WTC11 (cell line): Measurements from ENCODE around the gene LRRC66. TPM values are rescaled to one million over a fixed set of nuclear protein-coding genes. Genes with fewer than 3 reads are reported as not detected.

Source experiments
- ATAC-seq: fragments of 200-7000 bp; cut with Tn5 transposase; 2 replicates; pipeline ENCODE4 v1.10.0; 2021; ENCODE audit warnings: mild to moderate bottlenecking, moderate library complexity
- CTCF ChIA-PET: fragments of 300-600 bp; sonication (Branson Sonifier 250); formaldehyde crosslinking; loops from one replicate; lab custom pipeline; 2021; ENCODE audit warnings: antibody characterized with exemption; lab: Charles Lee
- POLR2A ChIA-PET: fragments of 350-600 bp; sonication (Branson Sonifier 250); formaldehyde crosslinking; loops from one replicate; lab custom pipeline; 2021; ENCODE audit warnings: antibody characterized with exemption; lab: Charles Lee
- DNase-seq: peaks from one replicate; pipeline ENCODE4 v3.0.0; 2021; ENCODE audit warnings: low spot score
- H3K27ac Mint-ChIP-seq: 2 replicates; pipeline ENCODE4 v1.8.0; 2021; ENCODE audit warnings: mixed read lengths
- H3K27me3 Mint-ChIP-seq: 2 replicates; pipeline ENCODE4 v1.8.0; 2021; ENCODE audit warnings: low read depth, mild to moderate bottlenecking, moderate library complexity, mixed read lengths
- H3K36me3 Mint-ChIP-seq: 2 replicates; pipeline ENCODE4 v1.8.0; 2021; ENCODE audit warnings: mixed read lengths
- H3K4me1 Mint-ChIP-seq: 2 replicates; pipeline ENCODE4 v1.8.0; 2022; ENCODE audit warnings: mixed read lengths
- H3K4me3 Mint-ChIP-seq: 2 replicates; pipeline ENCODE4 v1.8.0; 2021; ENCODE audit warnings: mild to moderate bottlenecking, moderate library complexity, mixed read lengths
- H3K9me3 Mint-ChIP-seq: 2 replicates; pipeline ENCODE4 v1.8.0; 2021; ENCODE audit warnings: mixed read lengths
- CREB1 ChIP-seq: sonication (generic); formaldehyde crosslinking; IDR thresholded peaks from 2 replicates; pipeline ENCODE4 v1.8.0; 2023; ENCODE audit warnings: mild to moderate bottlenecking, missing genetic modification reagents
- CREM ChIP-seq: sonication (generic); formaldehyde crosslinking; IDR thresholded peaks from 2 replicates; pipeline ENCODE4 v1.8.1; 2022; ENCODE audit warnings: mild to moderate bottlenecking, missing genetic modification reagents, moderate library complexity
- CTCF ChIP-seq: fragments of 200-600 bp; IDR thresholded peaks from 2 replicates; pipeline ENCODE4 v1.8.0; 2022; ENCODE audit warnings: antibody characterized with exemption
- ETV6 ChIP-seq: sonication (generic); formaldehyde crosslinking; IDR thresholded peaks from 2 replicates; pipeline ENCODE4 v1.8.1; 2022; ENCODE audit warnings: mild to moderate bottlenecking, missing genetic modification reagents
- FOXJ3 ChIP-seq: sonication (generic); formaldehyde crosslinking; IDR thresholded peaks from 2 replicates; pipeline ENCODE4 v1.9.0; 2021; ENCODE audit warnings: missing genetic modification reagents, mild to moderate bottlenecking, borderline replicate concordance
- GRHL2 ChIP-seq: fragments of 250-450 bp; sonication (Bioruptor Pico); IDR thresholded peaks from 2 replicates; pipeline ENCODE4 v1.8.0; 2022; ENCODE audit warnings: mild to moderate bottlenecking, moderate library complexity; ENCODE audit not compliant: insufficient replicate concordance, severe bottlenecking
- IRF2 ChIP-seq: sonication (generic); formaldehyde crosslinking; IDR thresholded peaks from 2 replicates; pipeline ENCODE4 v1.8.0; 2022; ENCODE audit warnings: low read depth, missing genetic modification reagents, borderline replicate concordance
- JAZF1 ChIP-seq: fragments of 250-450 bp; sonication (Bioruptor Pico); IDR thresholded peaks from 2 replicates; pipeline ENCODE4 v1.9.0; 2021; ENCODE audit warnings: moderate library complexity, mild to moderate bottlenecking, inconsistent platforms
- KAT7 ChIP-seq: sonication (generic); formaldehyde crosslinking; IDR thresholded peaks from 2 replicates; pipeline ENCODE4 v1.8.1; 2023; ENCODE audit warnings: missing genetic modification reagents, mild to moderate bottlenecking, borderline replicate concordance
- MYBL2 ChIP-seq: sonication (generic); formaldehyde crosslinking; IDR thresholded peaks from 2 replicates; pipeline ENCODE4 v1.8.1; 2023; ENCODE audit warnings: mild to moderate bottlenecking, moderate library complexity, missing genetic modification reagents
- NR2C2 ChIP-seq: sonication (generic); formaldehyde crosslinking; IDR thresholded peaks from 2 replicates; pipeline ENCODE4 v1.8.0; 2022; ENCODE audit warnings: mild to moderate bottlenecking, missing genetic modification reagents
- OVOL2 ChIP-seq: fragments of 250-450 bp; sonication (Bioruptor Pico); IDR thresholded peaks from 2 replicates; pipeline ENCODE4 v1.9.0; 2021; ENCODE audit warnings: mild to moderate bottlenecking, borderline replicate concordance
- PRDM15 ChIP-seq: sonication (generic); formaldehyde crosslinking; IDR thresholded peaks from 2 replicates; pipeline ENCODE4 v1.8.0; 2022; ENCODE audit warnings: missing genetic modification reagents
- RORB ChIP-seq: fragments of 250-450 bp; sonication (Bioruptor Pico); IDR thresholded peaks from 2 replicates; pipeline ENCODE4 v1.9.0; 2021; ENCODE audit warnings: mild to moderate bottlenecking
- SP1 ChIP-seq: sonication (generic); formaldehyde crosslinking; conservative IDR thresholded peaks from 2 replicates; pipeline ENCODE4 v1.8.1; 2022; ENCODE audit warnings: missing genetic modification reagents
- TP53 ChIP-seq: sonication (generic); formaldehyde crosslinking; IDR thresholded peaks from 2 replicates; pipeline ENCODE4 v1.8.1; 2023; ENCODE audit warnings: mild to moderate bottlenecking, missing genetic modification reagents
- ZNF396 ChIP-seq: fragments of 250-450 bp; sonication (Bioruptor Pico); IDR thresholded peaks from 2 replicates; pipeline ENCODE4 v1.8.0; 2021; ENCODE audit warnings: mild to moderate bottlenecking, moderate library complexity, borderline replicate concordance
- ZNF416 ChIP-seq: fragments of 250-450 bp; sonication (Bioruptor Pico); IDR thresholded peaks from 2 replicates; pipeline ENCODE4 v1.9.0; 2021; ENCODE audit warnings: mild to moderate bottlenecking, inconsistent platforms
- ZNF532 ChIP-seq: fragments of 250-450 bp; sonication (Bioruptor Pico); IDR thresholded peaks from 2 replicates; pipeline ENCODE4 v1.9.0; 2021; ENCODE audit warnings: mild to moderate bottlenecking, borderline replicate concordance
- total RNA-seq: library from RNA; stranded (reverse); gene quantifications from 3 replicates; pipeline ENCODE4 v1.2.3, GENCODE V29; 2021
- TF ChIP-seq, protein P1 (sequence below): sonication (generic); formaldehyde crosslinking; IDR thresholded peaks from 2 replicates; pipeline ENCODE4 v1.8.1; 2022; ENCODE audit warnings: low read depth, mild to moderate bottlenecking, moderate library complexity, missing genetic modification reagents, borderline replicate concordance

LRRC66 gene
- total RNA-seq, 1 experiment from 2014 or later: not detected

DNA sequence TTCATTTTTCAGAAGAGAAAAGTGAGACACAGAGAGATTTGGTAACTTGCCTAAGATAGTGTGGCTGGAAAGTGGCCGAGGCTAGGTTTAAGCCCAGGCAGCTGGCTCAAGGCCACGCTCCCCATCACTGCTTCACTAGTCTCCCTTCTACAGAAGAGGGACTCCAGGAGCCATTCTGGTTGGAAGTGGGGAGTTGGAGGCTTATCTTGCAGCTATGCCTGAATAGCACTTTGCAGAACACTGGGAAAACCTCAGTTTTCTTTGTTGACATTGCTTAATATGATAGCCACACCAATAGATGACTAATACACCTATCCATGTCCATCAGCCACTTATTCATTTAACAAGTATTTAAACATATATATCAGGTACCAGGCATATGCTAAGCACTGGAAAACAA, 18.5 kb downstream of the LRRC66 start:
- DNase-seq: no peak
- Mint-ChIP-seq H3K4me3 (no peak overlapping the region), H3K27me3 (no peaks in the 10 kb centered on the region), H3K9me3 (no peaks in the 10 kb centered on the region), H3K36me3 (no peaks in the 10 kb centered on the region), H3K4me1 (peaks cover 14% of the 10 kb centered on the region), H3K27ac (no peak overlapping the region)
- ChIA-PET POLR2A (no interaction called here), CTCF (interaction anchor here (0.8 kb wide), 1 partner anchor 106 kb away, joined by 5 read pairs; no protein-coding TSS in a partner anchor)
- no peak for ATAC-seq
- TF ChIP-seq TP53 (CRISPR knock-in tag) (no peak), ZNF396 (CRISPR knock-in tag) (no peak), ZNF416 (CRISPR knock-in tag) (no peak), RORB (CRISPR knock-in tag) (no peak), MYBL2 (CRISPR knock-in tag) (no peak), KAT7 (CRISPR knock-in tag) (no peak)

DNA sequence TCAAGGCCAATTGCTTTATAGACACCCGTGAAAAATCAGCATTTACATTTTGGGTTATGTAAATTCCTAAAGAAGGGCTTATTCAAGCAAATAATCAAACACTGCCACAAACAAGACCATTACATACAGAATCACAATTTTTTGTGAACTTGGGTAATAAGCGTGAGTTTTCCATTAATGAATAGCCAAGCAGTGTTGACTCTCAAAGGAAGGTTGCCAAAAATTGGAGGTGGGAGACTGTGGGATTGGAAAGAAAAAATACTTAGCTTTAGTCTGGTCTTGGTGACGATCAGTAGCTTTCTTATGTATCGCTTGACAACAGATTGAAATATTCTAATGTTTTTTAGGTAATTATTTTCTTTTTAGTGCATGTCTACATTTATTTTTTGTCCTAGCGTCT, 20.9 kb downstream of the LRRC66 start:
- no peak for TF ChIP-seq NR2C2 (CRISPR knock-in tag)
- no peak for TF ChIP-seq CTCF
- Mint-ChIP-seq H3K9me3 (no peaks in the 10 kb centered on the region), H3K27me3 (no peaks in the 10 kb centered on the region), H3K4me1 (peaks cover 11% of the 10 kb centered on the region), H3K27ac (no peak overlapping the region), H3K4me3 (no peak overlapping the region), H3K36me3 (no peaks in the 10 kb centered on the region)
- ATAC-seq (no peak), DNase-seq (no peak)
- ChIA-PET CTCF (interaction anchor here (0.8 kb wide), 1 partner anchor 16 kb away, joined by 3 read pairs; no protein-coding TSS in a partner anchor), POLR2A (no interaction called here)

- H3K27ac Mint-ChIP-seq: no peak overlapping the region
- no peak for TF ChIP-seq IRF2 (CRISPR knock-in tag)
- no peak for TF ChIP-seq ZNF532 (CRISPR knock-in tag)
- TF ChIP-seq JAZF1 (CRISPR knock-in tag): no peak
- TF ChIP-seq SP1 (CRISPR knock-in tag): no peak
- TF ChIP-seq CREM (CRISPR knock-in tag): no peak
- TF ChIP-seq ETV6: no peak
- TF ChIP-seq OVOL2 (CRISPR knock-in tag): no peak
- no peak for TF ChIP-seq CREB1 (CRISPR knock-in tag)
- no peak for TF ChIP-seq TP53 (CRISPR knock-in tag)
- TF ChIP-seq PRDM15: no peak
- TF ChIP-seq FOXJ3 (CRISPR knock-in tag): no peak
- no peak for TF ChIP-seq GRHL2
- TF ChIP-seq, protein P1, sequence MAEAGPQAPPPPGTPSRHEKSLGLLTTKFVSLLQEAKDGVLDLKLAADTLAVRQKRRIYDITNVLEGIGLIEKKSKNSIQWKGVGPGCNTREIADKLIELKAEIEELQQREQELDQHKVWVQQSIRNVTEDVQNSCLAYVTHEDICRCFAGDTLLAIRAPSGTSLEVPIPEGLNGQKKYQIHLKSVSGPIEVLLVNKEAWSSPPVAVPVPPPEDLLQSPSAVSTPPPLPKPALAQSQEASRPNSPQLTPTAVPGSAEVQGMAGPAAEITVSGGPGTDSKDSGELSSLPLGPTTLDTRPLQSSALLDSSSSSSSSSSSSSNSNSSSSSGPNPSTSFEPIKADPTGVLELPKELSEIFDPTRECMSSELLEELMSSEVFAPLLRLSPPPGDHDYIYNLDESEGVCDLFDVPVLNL (CRISPR knock-in tag): no peak
These were observed 21.3 kb downstream of the LRRC66 start for GRCh38 chr4:51998837-51999236.

More at GRCh38 chr4:51998837-51999236, 21.3 kb downstream of the LRRC66 start:
- CTCF ChIA-PET: interaction anchor here (0.8 kb wide), 1 partner anchor 17 kb away, joined by 3 read pairs; no protein-coding TSS in a partner anchor
- Mint-ChIP-seq H3K36me3 (no peaks in the 10 kb centered on the region), H3K4me3 (no peak overlapping the region), H3K4me1 (peaks cover 11% of the 10 kb centered on the region), H3K27me3 (no peaks in the 10 kb centered on the region), H3K9me3 (no peaks in the 10 kb centered on the region)
- POLR2A ChIA-PET: no interaction called here
- ATAC-seq (peak; percentile 78), DNase-seq (no peak)
